Panc1 (cell line): ENCODE data around the gene CSF1R. TPM values are rescaled to one million over a fixed set of nuclear protein-coding genes. Genes with fewer than 3 reads are reported as not detected.

Experiments
- ATAC-seq: fragments of 200-7000 bp; cut with Tn5 transposase; 2 replicates; pipeline ENCODE4 v1.9.1; 2020; ENCODE audit warnings: mild to moderate bottlenecking, moderate library complexity
- BruUV-seq: library from RNA; stranded (reverse); fragments of 400-500 nt; replicated peaks from 2 replicates; lab custom pipeline; 2021; lab: Mats Ljungman, UMichigan
- CTCF ChIA-PET: fragments of 300-600 bp; sonication (Branson Sonifier 250); formaldehyde crosslinking; loops from one replicate; lab custom pipeline; 2022; ENCODE audit warnings: antibody characterized with exemption; lab: Charles Lee
- POLR2A ChIA-PET: fragments of 300-600 bp; sonication (Branson Sonifier 250); formaldehyde crosslinking; loops from one replicate; lab custom pipeline; 2022; ENCODE audit warnings: antibody characterized with exemption; lab: Charles Lee
- DNase-seq: peaks from one replicate; pipeline ENCODE4 v3.0.0-alpha.2; 2010; ENCODE audit warnings: low read depth, low spot score
- H3K27ac ChIP-seq: 2 replicates; pipeline ENCODE4 v1.5.1; 2011; ENCODE audit warnings: mild to moderate bottlenecking, low read length, inconsistent platforms
- H3K27me3 ChIP-seq: fragments of 200-500 bp; sonication (Bioruptor generic); 2 replicates; pipeline ENCODE4 v1.6.0; 2014; ENCODE audit warnings: low read length, inconsistent platforms; ENCODE audit not compliant: control insufficient read depth, insufficient read depth
- H3K36me3 ChIP-seq: fragments of 200-500 bp; sonication (Bioruptor generic); 2 replicates; pipeline ENCODE4 v1.5.1; 2014; ENCODE audit warnings: inconsistent platforms, mild to moderate bottlenecking, low read length, moderate library complexity; ENCODE audit not compliant: control insufficient read depth, insufficient read depth
- H3K4me1 ChIP-seq: 2 replicates; pipeline ENCODE4 v1.5.1; 2011; ENCODE audit warnings: inconsistent platforms, mild to moderate bottlenecking, low read length, moderate library complexity; ENCODE audit not compliant: control insufficient read depth, insufficient read depth
- H3K4me3 ChIP-seq, 2 experiments: 2 replicates each; pipeline ENCODE4 v1.5.1; 2011 to 2012; ENCODE audit warnings: low read depth in 2 of 2, low read length in 2 of 2, mild to moderate bottlenecking in 2 of 2, inconsistent platforms in 1 of 2, moderate library complexity in 1 of 2
- H3K9me3 ChIP-seq: fragments of 200-500 bp; sonication (Bioruptor generic); 2 replicates; pipeline ENCODE4 v1.5.1; 2014; ENCODE audit warnings: low read depth, mild to moderate bottlenecking, inconsistent platforms, low read length, moderate library complexity; ENCODE audit not compliant: control insufficient read depth, insufficient read depth
- CTCF ChIP-seq: fragments of 450-650 bp; IDR thresholded peaks from 2 replicates; pipeline ENCODE4 v1.5.1; 2017; ENCODE audit warnings: mild to moderate bottlenecking
- POLR2AphosphoS5 ChIP-seq: IDR thresholded peaks from 2 replicates; pipeline ENCODE4 v1.6.1; 2012; ENCODE audit warnings: mild to moderate bottlenecking, low read depth, low read length, moderate library complexity
- REST ChIP-seq, 2 experiments: IDR thresholded peaks; 2 replicates each; pipeline ENCODE4 v1.6.1; 2011 to 2012; ENCODE audit warnings: low read depth in 2 of 2, control low read depth in 1 of 2, low read length in 1 of 2, mild to moderate bottlenecking in 1 of 2, moderate library complexity in 1 of 2; ENCODE audit not compliant: insufficient read depth in 1 of 2
- SIN3A ChIP-seq: IDR thresholded peaks from 2 replicates; pipeline ENCODE4 v1.6.1; 2012; ENCODE audit warnings: low read depth, mild to moderate bottlenecking, low read length, moderate library complexity, borderline replicate concordance; ENCODE audit not compliant: insufficient read depth
- TCF7L2 ChIP-seq: IDR thresholded peaks from 2 replicates; pipeline ENCODE4 v1.6.1; 2011; ENCODE audit warnings: mild to moderate bottlenecking, low read depth, low read length, inconsistent platforms
- in situ Hi-C: cut with HindIII; loops from 2 replicates; pipeline ENCODE4 v1.10.0; 2016; ENCODE audit warnings: low sequenced_read_pairs, low pct_unique_long_range_greater_than_20kb
- intact Hi-C: fragments of 100-400 bp; cut with micrococcal nuclease; formaldehyde crosslinking; loops from one replicate; pipeline ENCODE4 v1.10.0; 2022; ENCODE audit not compliant: unreplicated experiment
- total RNA-seq: library from RNA; stranded (reverse); gene quantifications from one replicate; pipeline ENCODE4 v1.2.1, GENCODE V29; 2021; ENCODE audit not compliant: unreplicated experiment

The CSF1R gene
- total RNA-seq, 1 experiment from 2014 or later = 0.05 TPM

- BruUV-seq = no TSS peak
Observed at GRCh38 chr5:150062216-150062922, 24.0 kb downstream of the CSF1R start.

GRCh38 chr5:150061538-150061995, 24.8 kb downstream of the CSF1R start:
- in situ Hi-C loops = no loop called here
- no peak for ATAC-seq
- Histone ChIP-seq H3K4me3 (no peak overlapping the region), H3K4me1 (no peaks in the 10 kb centered on the region), H3K27me3 (no peaks in the 10 kb centered on the region), H3K9me3 (no peaks in the 10 kb centered on the region), H3K36me3 (no peaks in the 10 kb centered on the region), H3K27ac (no peak overlapping the region)
- BruUV-seq = no TSS peak
- intact Hi-C loops = no loop called here
- CTCF ChIA-PET = no interaction called here
- POLR2A ChIA-PET = no interaction called here
- no peak for DNase-seq
- TF ChIP-seq SIN3A = no peak

More at GRCh38 chr5:150062216-150062922, 24.0 kb downstream of the CSF1R start:
- H3K27ac ChIP-seq = no peak overlapping the region
- H3K9me3 ChIP-seq = no peaks in the 10 kb centered on the region
- ChIA-PET CTCF (no interaction called here), POLR2A (no interaction called here)
- no peaks in the 10 kb centered on the region for H3K27me3 ChIP-seq
- intact Hi-C loops (no loop called here), in situ Hi-C loops (no loop called here)
- DNase-seq (no peak), ATAC-seq (no peak)
- no peaks in the 10 kb centered on the region for H3K36me3 ChIP-seq
- no peaks in the 10 kb centered on the region for H3K4me1 ChIP-seq
- no peak overlapping the region for H3K4me3 ChIP-seq
- TF ChIP-seq REST (IDR thresholded peaks at IDR 0.05; ENCODE audit: insufficient read depth in 1 of 2, low read depth in 2 of 2, low read length in 1 of 2) = no peak
- no peak for TF ChIP-seq POLR2AphosphoS5
- no peak for TF ChIP-seq SIN3A
- TF ChIP-seq TCF7L2 = no peak
- no peak for TF ChIP-seq CTCF

- Histone ChIP-seq H3K9me3 (no peaks in the 10 kb centered on the region), H3K27ac (no peak overlapping the region), H3K27me3 (no peaks in the 10 kb centered on the region), H3K4me3 (no peak overlapping the region), H3K36me3 (no peaks in the 10 kb centered on the region), H3K4me1 (no peaks in the 10 kb centered on the region)
- in situ Hi-C loops = no loop called here
- ATAC-seq (no peak), DNase-seq (no peak)
- intact Hi-C loops = no loop called here
- TF ChIP-seq CTCF (no peak), REST (IDR thresholded peaks at IDR 0.05; ENCODE audit: insufficient read depth in 1 of 2, low read depth in 2 of 2, low read length in 1 of 2) (no peak), SIN3A (no peak), TCF7L2 (no peak), POLR2AphosphoS5 (no peak)
- CTCF ChIA-PET = no interaction called here
- no TSS peak for BruUV-seq
- POLR2A ChIA-PET = interaction anchor here (0.6 to 0.7 kb wide), 2 partner anchors 117 to 152 kb away, joined by 3 to 4 read pairs; no protein-coding TSS in a partner anchor
Observed at GRCh38 chr5:150060471-150060870, 25.9 kb downstream of the CSF1R start.
